Gastrocnemius medialis (tissue), 4 donors: Measurements from ENCODE around the gene HYAL4.
"Not testable (repeated sequence)": the region's sequence is repeated elsewhere in the genome, so short reads cannot be mapped to it uniquely, and the experiment has no call there.

Source experiments
- POLR2A ChIP-seq, 2 donors: fragments of 450-650 bp; IDR thresholded peaks; one replicate each; pipeline ENCODE4 v1.6.1; 2017; ENCODE audit warnings: antibody characterized with exemption in 2 of 2, mild to moderate bottlenecking in 2 of 2, moderate library complexity in 2 of 2
- TF ChIP-seq, protein P1 (sequence below), 5 experiments: fragments of 450-650 bp in 3 of 5; fragments of 200-600 bp in 2 of 5; sonication (generic) in 2 of 5; IDR thresholded peaks in 4 of 5; conservative IDR thresholded peaks in 1 of 5; 1 replicate in 4 of 5; 2 replicates in 1 of 5; pipeline ENCODE4 v1.5.1; 2016 to 2019; ENCODE audit warnings: antibody characterized with exemption in 5 of 5, mild to moderate bottlenecking in 3 of 5, moderate library complexity in 3 of 5

DNA sequence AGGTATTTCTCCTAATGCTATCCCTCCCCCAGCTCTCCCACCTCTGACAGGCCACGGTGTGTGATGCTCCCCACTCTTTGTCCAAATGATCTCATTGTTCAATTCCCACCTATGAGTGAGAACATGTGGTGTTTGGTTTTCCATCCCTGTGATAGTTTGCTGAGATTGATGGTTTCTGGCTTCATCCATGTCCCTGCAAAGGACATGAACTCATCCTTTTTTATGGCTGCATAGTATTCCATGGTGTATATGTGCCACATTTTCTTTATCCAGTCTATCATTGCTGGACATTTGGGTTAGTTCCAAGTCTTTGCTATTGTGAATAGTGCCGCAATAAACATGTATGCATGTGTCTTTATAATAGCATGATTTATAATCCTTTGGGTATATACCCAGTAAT lies 5.9 kb upstream of the HYAL4 start:
- TF ChIP-seq, protein P1, sequence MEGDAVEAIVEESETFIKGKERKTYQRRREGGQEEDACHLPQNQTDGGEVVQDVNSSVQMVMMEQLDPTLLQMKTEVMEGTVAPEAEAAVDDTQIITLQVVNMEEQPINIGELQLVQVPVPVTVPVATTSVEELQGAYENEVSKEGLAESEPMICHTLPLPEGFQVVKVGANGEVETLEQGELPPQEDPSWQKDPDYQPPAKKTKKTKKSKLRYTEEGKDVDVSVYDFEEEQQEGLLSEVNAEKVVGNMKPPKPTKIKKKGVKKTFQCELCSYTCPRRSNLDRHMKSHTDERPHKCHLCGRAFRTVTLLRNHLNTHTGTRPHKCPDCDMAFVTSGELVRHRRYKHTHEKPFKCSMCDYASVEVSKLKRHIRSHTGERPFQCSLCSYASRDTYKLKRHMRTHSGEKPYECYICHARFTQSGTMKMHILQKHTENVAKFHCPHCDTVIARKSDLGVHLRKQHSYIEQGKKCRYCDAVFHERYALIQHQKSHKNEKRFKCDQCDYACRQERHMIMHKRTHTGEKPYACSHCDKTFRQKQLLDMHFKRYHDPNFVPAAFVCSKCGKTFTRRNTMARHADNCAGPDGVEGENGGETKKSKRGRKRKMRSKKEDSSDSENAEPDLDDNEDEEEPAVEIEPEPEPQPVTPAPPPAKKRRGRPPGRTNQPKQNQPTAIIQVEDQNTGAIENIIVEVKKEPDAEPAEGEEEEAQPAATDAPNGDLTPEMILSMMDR (IDR thresholded peaks at IDR 0.05 in 4 of 5, conservative IDR thresholded peaks at IDR 0.05 in 1 of 5), result not testable (repeated sequence)
- TF ChIP-seq POLR2A (IDR thresholded peaks at IDR 0.05), result not testable (repeated sequence)
